Hepatocyte (in vitro differentiated cells): ENCODE results near the gene ARHGAP6. TPM values are rescaled to one million over a fixed set of nuclear protein-coding genes. Genes with fewer than 3 reads are reported as not detected.

ENCODE experiments used
- DNase-seq: peaks from one replicate; pipeline ENCODE4 v3.0.0-alpha.2; 2016; ENCODE audit warnings: low spot score
- H2AFZ ChIP-seq: fragments of 200-600 bp; sonication (generic); 2 replicates; pipeline ENCODE4 v1.6.0; 2016; ENCODE audit warnings: antibody characterized with exemption, mild to moderate bottlenecking
- H3K27ac ChIP-seq: fragments of 200-600 bp; sonication (generic); 2 replicates; pipeline ENCODE4 v1.5.1; 2016; ENCODE audit warnings: mild to moderate bottlenecking
- H3K27me3 ChIP-seq: fragments of 200-600 bp; sonication (generic); 2 replicates; pipeline ENCODE4 v1.6.1; 2016
- H3K36me3 ChIP-seq: fragments of 200-600 bp; sonication (generic); replicated peaks from 2 replicates; pipeline ENCODE4 v1.5.1; 2016; ENCODE audit warnings: low read depth; ENCODE audit not compliant: insufficient read depth
- H3K4me1 ChIP-seq: fragments of 200-600 bp; sonication (generic); 2 replicates; pipeline ENCODE4 v1.5.1; 2016; ENCODE audit warnings: mild to moderate bottlenecking, moderate library complexity; ENCODE audit not compliant: insufficient read depth
- H3K4me2 ChIP-seq: fragments of 200-600 bp; sonication (generic); 2 replicates; pipeline ENCODE4 v1.6.0; 2016
- H3K4me3 ChIP-seq: fragments of 200-600 bp; sonication (generic); 2 replicates; pipeline ENCODE4 v1.5.1; 2016; ENCODE audit warnings: mild to moderate bottlenecking
- H3K79me2 ChIP-seq: fragments of 200-600 bp; sonication (generic); 2 replicates; pipeline ENCODE4 v1.6.0; 2017; ENCODE audit warnings: mild to moderate bottlenecking
- H3K9me2 ChIP-seq: fragments of 200-600 bp; sonication (generic); replicated peaks from 2 replicates; pipeline ENCODE4 v1.6.0; 2017; ENCODE audit warnings: mild to moderate bottlenecking; ENCODE audit not compliant: insufficient read depth
- H3K9me3 ChIP-seq: fragments of 200-600 bp; sonication (generic); 2 replicates; pipeline ENCODE4 v1.5.1; 2016; ENCODE audit warnings: low read depth, mild to moderate bottlenecking
- H4K20me1 ChIP-seq: fragments of 200-600 bp; sonication (generic); 2 replicates; pipeline ENCODE4 v1.6.0; 2016; ENCODE audit warnings: mild to moderate bottlenecking; ENCODE audit not compliant: insufficient read depth, poor library complexity, severe bottlenecking
- EZH2 ChIP-seq: fragments of 200-600 bp; sonication (generic); IDR thresholded peaks from 2 replicates; pipeline ENCODE4 v1.6.1; 2016; ENCODE audit warnings: antibody characterized with exemption, mild to moderate bottlenecking, borderline replicate concordance
- EZH2phosphoT487 ChIP-seq: fragments of 200-600 bp; sonication (generic); IDR thresholded peaks from one replicate; pipeline ENCODE4 v1.6.1; 2018; ENCODE audit warnings: antibody characterized with exemption, mild to moderate bottlenecking, low read depth, moderate library complexity; ENCODE audit not compliant: unreplicated experiment, severe bottlenecking
- WGBS: methylation state at CpG from one replicate; pipeline ENCODE4 v1.1.6; 2016; ENCODE audit warnings: low lambda C conversion rate; ENCODE audit errors: missing lambda C conversion rate; 5-methylcytosine and 5-hydroxymethylcytosine counted together
- polyA plus RNA-seq: library from polyadenylated mRNA; unstranded; fragments of >200 nt; fragmentation: Nextera tagmentation; extraction: Ambion mirVana; gene quantifications from 2 replicates; pipeline ENCODE4 v1.2.1, GENCODE V29; 2016
- total RNA-seq: library from RNA; depleted of rRNA; stranded (reverse); fragments of >200 nt; gene quantifications from 2 replicates; pipeline ENCODE4 v1.2.3, GENCODE V29; 2014
- TF ChIP-seq, protein P1 (sequence below): fragments of 200-600 bp; sonication (generic); IDR thresholded peaks from 2 replicates; pipeline ENCODE4 v1.5.1; 2016; ENCODE audit warnings: antibody characterized with exemption, mild to moderate bottlenecking; ENCODE audit not compliant: poor library complexity

Gene ARHGAP6
- total and polyA plus RNA-seq, 2 experiments from 2014 or later = 4.9 to 6.9 TPM

GRCh38 chrX:11588097-11588496 lies 77.6 kb downstream of the ARHGAP6 start:
- no peaks in the 10 kb centered on the region for H3K9me2 ChIP-seq
- H3K27ac ChIP-seq = no peak overlapping the region
- no peaks in the 10 kb centered on the region for H3K9me3 ChIP-seq
- no peak overlapping the region for H2AFZ ChIP-seq
- no peaks in the 10 kb centered on the region for H3K79me2 ChIP-seq
- no peak for TF ChIP-seq EZH2
- TF ChIP-seq EZH2phosphoT487 = no peak
- TF ChIP-seq, protein P1, sequence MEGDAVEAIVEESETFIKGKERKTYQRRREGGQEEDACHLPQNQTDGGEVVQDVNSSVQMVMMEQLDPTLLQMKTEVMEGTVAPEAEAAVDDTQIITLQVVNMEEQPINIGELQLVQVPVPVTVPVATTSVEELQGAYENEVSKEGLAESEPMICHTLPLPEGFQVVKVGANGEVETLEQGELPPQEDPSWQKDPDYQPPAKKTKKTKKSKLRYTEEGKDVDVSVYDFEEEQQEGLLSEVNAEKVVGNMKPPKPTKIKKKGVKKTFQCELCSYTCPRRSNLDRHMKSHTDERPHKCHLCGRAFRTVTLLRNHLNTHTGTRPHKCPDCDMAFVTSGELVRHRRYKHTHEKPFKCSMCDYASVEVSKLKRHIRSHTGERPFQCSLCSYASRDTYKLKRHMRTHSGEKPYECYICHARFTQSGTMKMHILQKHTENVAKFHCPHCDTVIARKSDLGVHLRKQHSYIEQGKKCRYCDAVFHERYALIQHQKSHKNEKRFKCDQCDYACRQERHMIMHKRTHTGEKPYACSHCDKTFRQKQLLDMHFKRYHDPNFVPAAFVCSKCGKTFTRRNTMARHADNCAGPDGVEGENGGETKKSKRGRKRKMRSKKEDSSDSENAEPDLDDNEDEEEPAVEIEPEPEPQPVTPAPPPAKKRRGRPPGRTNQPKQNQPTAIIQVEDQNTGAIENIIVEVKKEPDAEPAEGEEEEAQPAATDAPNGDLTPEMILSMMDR = no peak
- H3K27me3 ChIP-seq = no peaks in the 10 kb centered on the region
- no peak overlapping the region for H3K4me2 ChIP-seq
- no peaks in the 10 kb centered on the region for H3K4me1 ChIP-seq
- no peaks in the 10 kb centered on the region for H4K20me1 ChIP-seq
- no peak overlapping the region for H3K4me3 ChIP-seq
- no peak for DNase-seq
- H3K36me3 ChIP-seq = no peaks in the 10 kb centered on the region

GRCh38 chrX:11585174-11585573 lies 80.5 kb downstream of the ARHGAP6 start:
- Histone ChIP-seq H3K4me1 (no peaks in the 10 kb centered on the region), H3K27ac (no peak overlapping the region), H3K4me2 (no peak overlapping the region), H3K9me3 (no peaks in the 10 kb centered on the region), H3K4me3 (no peak overlapping the region), H3K27me3 (no peaks in the 10 kb centered on the region), H2AFZ (no peak overlapping the region), H3K79me2 (no peaks in the 10 kb centered on the region), H3K36me3 (no peaks in the 10 kb centered on the region), H4K20me1 (no peaks in the 10 kb centered on the region), H3K9me2 (no peaks in the 10 kb centered on the region)
- WGBS = 31% methylated on average over 1 of the region's 1 CpG
- TF ChIP-seq, protein P1 = no peak
- TF ChIP-seq EZH2 (no peak), EZH2phosphoT487 (no peak)
- DNase-seq = no peak

DNA sequence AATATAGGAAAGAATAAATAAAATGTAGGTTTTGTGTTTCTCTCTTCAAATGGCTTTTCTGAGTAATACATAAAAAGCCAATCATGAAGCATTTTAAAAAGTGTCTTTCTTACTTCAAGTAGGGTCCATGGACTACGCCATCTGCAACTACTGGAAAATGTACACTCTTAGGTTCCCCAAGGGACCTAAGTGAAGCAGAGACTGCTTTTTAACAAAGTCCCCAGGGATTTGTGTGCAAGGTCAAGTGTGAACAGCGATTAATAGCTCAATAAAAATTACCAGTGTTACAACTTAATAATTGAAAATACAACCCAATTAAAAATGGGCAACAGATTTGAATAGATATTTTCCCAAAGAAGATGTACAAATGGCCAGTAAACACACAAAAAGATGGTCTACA lies 84.9 kb downstream of the ARHGAP6 start:
- no peaks in the 10 kb centered on the region for H3K79me2 ChIP-seq
- TF ChIP-seq, protein P1 = no peak
- TF ChIP-seq EZH2 (no peak), EZH2phosphoT487 (no peak)
- H2AFZ ChIP-seq = no peak overlapping the region
- H3K36me3 ChIP-seq = no peaks in the 10 kb centered on the region
- no peak overlapping the region for H3K4me2 ChIP-seq
- no peaks in the 10 kb centered on the region for H3K9me3 ChIP-seq
- no peaks in the 10 kb centered on the region for H3K4me1 ChIP-seq
- no peak for DNase-seq
- H3K27ac ChIP-seq = no peak overlapping the region
- no peaks in the 10 kb centered on the region for H4K20me1 ChIP-seq
- H3K27me3 ChIP-seq = no peaks in the 10 kb centered on the region
- no peak overlapping the region for H3K4me3 ChIP-seq
- H3K9me2 ChIP-seq = no peaks in the 10 kb centered on the region
- WGBS = 62% methylated on average over 2 of the region's 2 CpGs
